Keratinocyte (primary cell): ENCODE results near the gene EVI5L.

ENCODE experiments used
- CTCF ChIP-seq, 3 experiments: IDR thresholded peaks in 1 of 3; conservative IDR thresholded peaks in 1 of 3; optimal IDR thresholded peaks in 1 of 3; 2 replicates in 2 of 3; 3 replicates in 1 of 3; pipeline versions ENCODE3 to v1.5.1; 2011; ENCODE audit warnings: low read length in 3 of 3, mild to moderate bottlenecking in 3 of 3, moderate library complexity in 2 of 3, control low read depth in 1 of 3, inconsistent platforms in 1 of 3; ENCODE audit not compliant: insufficient read depth in 2 of 3; ENCODE audit errors: extremely low read depth in 1 of 3
- EZH2 ChIP-seq: IDR thresholded peaks from one replicate; pipeline ENCODE4 v1.6.1; 2012; ENCODE audit warnings: inconsistent platforms, mild to moderate bottlenecking, low read length, moderate library complexity

GRCh38 chr19:7815325-7815724 is 14.7 kb upstream of the EVI5L start:
- TF ChIP-seq CTCF (optimal IDR thresholded peaks at IDR 0.05 in 1 of 3, IDR thresholded peaks at IDR 0.05 in 1 of 3, conservative IDR thresholded peaks at IDR 0.05 in 1 of 3; ENCODE audit: extremely low read depth in 1 of 3, insufficient read depth in 2 of 3, low read length in 3 of 3): no peak
- TF ChIP-seq EZH2: no peak
